HG03378 (cell line): Measurements from ENCODE around the gene ATP5IF1.

Source experiments
- ATAC-seq: cut with Tn5 transposase; IDR thresholded peaks from one replicate; pipeline ENCODE4 v1.9.1; 2021; ENCODE audit warnings: mild to moderate bottlenecking, moderate library complexity; ENCODE audit not compliant: unreplicated experiment

ATP5IF1 gene

GRCh38 chr1:28236656-28237322 is 865 bp downstream of the ATP5IF1 start:
- no peak for ATAC-seq

GRCh38 chr1:28239004-28239403 is 3.1 kb downstream of the ATP5IF1 start:
- no peak for ATAC-seq

GRCh38 chr1:28240024-28240423 is 4.1 kb downstream of the ATP5IF1 start:
- ATAC-seq = no peak

GRCh38 chr1:28241638-28242241 is 5.8 kb downstream of the ATP5IF1 start:
- ATAC-seq = no peak

GRCh38 chr1:28243685-28244311 is 7.9 kb downstream of the ATP5IF1 start:
- ATAC-seq = no peak

GRCh38 chr1:28244549-28245251 is 8.8 kb downstream of the ATP5IF1 start:
- peak; percentile 25 for ATAC-seq

GRCh38 chr1:28246427-28246832 is 10.5 kb downstream of the ATP5IF1 start:
- no peak for ATAC-seq

- no peak for ATAC-seq
Observed at GRCh38 chr1:28247612-28248272, 11.8 kb downstream of the ATP5IF1 start.

GRCh38 chr1:28248273-28249012 is 12.5 kb downstream of the ATP5IF1 start:
- ATAC-seq = peak; percentile 29

- no peak for ATAC-seq
Observed at GRCh38 chr1:28249013-28249865, 13.3 kb downstream of the ATP5IF1 start.

- no peak for ATAC-seq
Observed at GRCh38 chr1:28249866-28250295, 14.0 kb downstream of the ATP5IF1 start.

GRCh38 chr1:28256197-28256827 is 20.4 kb downstream of the ATP5IF1 start:
- ATAC-seq = no peak

- no peak for ATAC-seq
Observed at GRCh38 chr1:28257736-28258135, 21.8 kb downstream of the ATP5IF1 start.

GRCh38 chr1:28258628-28259251 is 22.8 kb downstream of the ATP5IF1 start:
- ATAC-seq = no peak

GRCh38 chr1:28259252-28259933 is 23.5 kb downstream of the ATP5IF1 start, which contains the start of gene SESN2:
TSS of gene SESN2 (plus strand) at chr1:28259518. CDS start at chr1:28259848, 330 bp downstream.
- peak; percentile 86 for ATAC-seq

- no peak for ATAC-seq
Observed at GRCh38 chr1:28259934-28260802, 24.2 kb downstream of the ATP5IF1 start.

- ATAC-seq = no peak
Observed at GRCh38 chr1:28260803-28261174, 24.9 kb downstream of the ATP5IF1 start.
